ENCODE measurements around the gene CATSPERD. TPM values are rescaled to one million over a fixed set of nuclear protein-coding genes. Genes with fewer than 3 reads are reported as not detected.
"Not testable (repeated sequence)": the region's sequence is repeated elsewhere in the genome, so short reads cannot be mapped to it uniquely, and the experiment has no call there.

The CATSPERD gene
- total and polyA plus RNA-seq, 4 donors = not detected

- no peak for TF ChIP-seq RAD21 (IDR thresholded peaks at IDR 0.05)
- TF ChIP-seq JUND (IDR thresholded peaks at IDR 0.05) = no peak
- TF ChIP-seq GABPA (IDR thresholded peaks at IDR 0.05 in 1 of 2, conservative IDR thresholded peaks at IDR 0.05 in 1 of 2) = no peak
- TF ChIP-seq YY1 (IDR thresholded peaks at IDR 0.05) = no peak
- TF ChIP-seq MAX (IDR thresholded peaks at IDR 0.05) = no peak
- no peak for TF ChIP-seq HNF4G (IDR thresholded peaks at IDR 0.05)
- no peak for TF ChIP-seq TAF1 (conservative IDR thresholded peaks at IDR 0.05)
- no peak for TF ChIP-seq EGR1 (IDR thresholded peaks at IDR 0.05; ENCODE audit: low read depth in 2 of 2)
- no peak for TF ChIP-seq SP1 (IDR thresholded peaks at IDR 0.05)
- TF ChIP-seq ZBTB33 (IDR thresholded peaks at IDR 0.05) = no peak
- TF ChIP-seq REST (IDR thresholded peaks at IDR 0.05) = no peak
- TF ChIP-seq FOXA1 (IDR thresholded peaks at IDR 0.05) = no peak
- TF ChIP-seq FOXA2 (IDR thresholded peaks at IDR 0.05) = no peak
- no peak for TF ChIP-seq CTCF (IDR thresholded peaks at IDR 0.05; ENCODE audit: low read depth, low read length, missing input control)
- TF ChIP-seq HNF4A (conservative IDR thresholded peaks at IDR 0.05) = no peak
- no peak for TF ChIP-seq RXRA (IDR thresholded peaks at IDR 0.05)
- TF ChIP-seq ATF3 (IDR thresholded peaks at IDR 0.05) = no peak
- no peaks in the 10 kb centered on the region for H3K4me1 ChIP-seq (ENCODE audit: control insufficient read depth in 4 of 4, insufficient read depth in 4 of 4, low read length in 3 of 4)
- H3K9me3 ChIP-seq (ENCODE audit: control insufficient read depth in 4 of 4, low read length in 3 of 4) = no peaks in the 10 kb centered on the region
- H3K4me3 ChIP-seq (ENCODE audit: low read depth in 1 of 3, low read length in 3 of 3) = no peak overlapping the region
- no peak overlapping the region for H3K9ac ChIP-seq (ENCODE audit: low read depth in 1 of 2, low read length in 2 of 2)
- no peaks in the 10 kb centered on the region for H3K36me3 ChIP-seq (ENCODE audit: control insufficient read depth in 4 of 4, insufficient read depth in 3 of 4, low read depth in 1 of 4, low read length in 3 of 4)
- H3K27me3 ChIP-seq (ENCODE audit: control insufficient read depth in 4 of 4, insufficient read depth in 4 of 4, low read length in 3 of 4) = no peaks in the 10 kb centered on the region
- H3K27ac ChIP-seq (ENCODE audit: low read depth in 1 of 2, low read length in 2 of 2) = no peak overlapping the region
- no peak for DNase-seq (ENCODE audit: low spot score)
Measured at GRCh38 chr19:5743630-5744029, 23.2 kb downstream of the CATSPERD start.

- H3K36me3 ChIP-seq (ENCODE audit: control insufficient read depth in 4 of 4, insufficient read depth in 3 of 4, low read depth in 1 of 4, low read length in 3 of 4); H3K9ac ChIP-seq (ENCODE audit: low read depth in 1 of 2, low read length in 2 of 2); H3K4me1 ChIP-seq (ENCODE audit: control insufficient read depth in 4 of 4, insufficient read depth in 4 of 4, low read length in 3 of 4); H3K4me3 ChIP-seq (ENCODE audit: low read depth in 1 of 3, low read length in 3 of 3); DNase-seq (ENCODE audit: low spot score); H3K9me3 ChIP-seq (ENCODE audit: control insufficient read depth in 4 of 4, low read length in 3 of 4); H3K27me3 ChIP-seq (ENCODE audit: control insufficient read depth in 4 of 4, insufficient read depth in 4 of 4, low read length in 3 of 4); H3K27ac ChIP-seq (ENCODE audit: low read depth in 1 of 2, low read length in 2 of 2): not testable (repeated sequence)
- 78% methylated on average over 10 of the region's 10 CpGs for WGBS
Measured at GRCh38 chr19:5744999-5745398, 24.6 kb downstream of the CATSPERD start.

- not testable (repeated sequence) for H3K27me3 ChIP-seq (ENCODE audit: control insufficient read depth in 4 of 4, insufficient read depth in 4 of 4, low read length in 3 of 4); H3K4me1 ChIP-seq (ENCODE audit: control insufficient read depth in 4 of 4, insufficient read depth in 4 of 4, low read length in 3 of 4)
Measured at GRCh38 chr19:5748920-5749319, 28.5 kb downstream of the CATSPERD start.

More at GRCh38 chr19:5748920-5749319, 28.5 kb downstream of the CATSPERD start:
- H3K9me3 ChIP-seq (ENCODE audit: control insufficient read depth in 4 of 4, low read length in 3 of 4); H3K4me3 ChIP-seq (ENCODE audit: low read depth in 1 of 3, low read length in 3 of 3); H3K36me3 ChIP-seq (ENCODE audit: control insufficient read depth in 4 of 4, insufficient read depth in 3 of 4, low read depth in 1 of 4, low read length in 3 of 4); H3K27ac ChIP-seq (ENCODE audit: low read depth in 1 of 2, low read length in 2 of 2); DNase-seq (ENCODE audit: low spot score); H3K9ac ChIP-seq (ENCODE audit: low read depth in 1 of 2, low read length in 2 of 2): not testable (repeated sequence)
- WGBS = 57% methylated on average over 6 of the region's 6 CpGs

Data from liver (tissue), 9 donors.